Measurements from ENCODE around the gene BAZ2A. TPM values are rescaled to one million over a fixed set of nuclear protein-coding genes. Genes with fewer than 3 reads are reported as not detected.

Gene BAZ2A
- polyA plus RNA-seq, 1 of the 3 experiments (the other 2 are of a cell fraction) = 32.4 TPM

DNA sequence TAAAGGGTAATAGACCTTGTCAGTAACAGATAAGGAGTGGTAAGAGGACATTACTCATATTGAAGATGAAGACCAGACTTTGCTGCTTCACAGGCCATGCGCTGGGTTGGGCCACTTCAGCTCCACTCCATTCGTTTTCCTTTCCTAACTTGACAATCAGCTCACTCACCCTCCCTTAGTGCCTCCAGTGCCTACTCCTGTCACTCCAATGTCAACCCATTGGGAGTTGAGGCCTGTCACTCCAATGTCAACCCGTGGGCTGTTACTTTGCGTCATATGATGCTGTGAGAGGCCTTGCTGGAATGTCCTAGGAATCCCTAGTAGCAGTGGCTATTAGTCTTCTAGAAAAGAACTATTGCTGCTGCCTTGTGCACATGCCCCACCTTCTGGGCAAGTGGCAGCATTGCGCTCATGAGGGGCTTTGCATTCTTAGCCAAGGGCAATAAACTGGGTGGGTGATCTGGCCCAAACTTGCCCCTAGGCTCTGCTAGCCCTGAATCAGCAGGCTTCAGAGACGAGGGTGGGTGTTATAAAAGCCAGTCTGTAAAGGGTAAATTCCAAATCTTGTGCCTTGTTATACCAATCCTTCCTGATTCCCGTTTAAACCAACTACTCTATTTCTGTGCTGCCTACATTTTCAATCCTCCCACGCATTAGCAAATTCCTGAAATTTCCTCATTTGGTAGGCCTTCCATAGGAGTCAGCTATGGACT is 36.1 kb downstream of the BAZ2A start (continued):
- TF ChIP-seq USF1 (IDR thresholded peaks at IDR 0.05; ENCODE audit: borderline replicate concordance, low read depth) (no peak), JUND (IDR thresholded peaks at IDR 0.05) (no peak)

GRCh38 chr12:56591961-56592360 is 38.2 kb downstream of the BAZ2A start:
- H3K9me3 ChIP-seq = no peaks in the 10 kb centered on the region
- no peak overlapping the region for H2AFZ ChIP-seq (ENCODE audit: low read depth)
- H3K79me2 ChIP-seq (ENCODE audit: insufficient read depth) = no peaks in the 10 kb centered on the region
- H3K4me3 ChIP-seq (ENCODE audit: low read depth in 2 of 2, low read length in 1 of 2) = no peak overlapping the region
- peaks cover 38% of the 10 kb centered on the region for H3F3A ChIP-seq (replicated peaks; ENCODE audit: insufficient read depth)
- peaks cover 30 to 34% of the 10 kb centered on the region in 2 experiments for H3K36me3 ChIP-seq (replicated peaks in 1 of 2; ENCODE audit: control insufficient read depth in 1 of 2, insufficient read depth in 2 of 2, low read length in 1 of 2)
- ChIA-PET POLR2A (no interaction called here), CTCF (interaction anchor here (1.8 to 6.1 kb wide), 4 partner anchors 9 to 78 kb away, joined by 6 to 40 read pairs (median 20); no protein-coding TSS in a partner anchor)
- TF ChIP-seq JUND (IDR thresholded peaks at IDR 0.05) (no peak), TCF12 (IDR thresholded peaks at IDR 0.05) (no peak), FOSL2 (IDR thresholded peaks at IDR 0.05; ENCODE audit: borderline replicate concordance, low read depth) (no peak), FOXJ3 (CRISPR knock-in tag; IDR thresholded peaks at IDR 0.05) (no peak), RAD21 (IDR thresholded peaks at IDR 0.05; ENCODE audit: low read length) (no peak), NFIC (IDR thresholded peaks at IDR 0.05; ENCODE audit: borderline replicate concordance) (no peak), EP300 (IDR thresholded peaks at IDR 0.05; ENCODE audit: borderline replicate concordance in 1 of 2, low read depth in 1 of 2, low read length in 1 of 2) (no peak), TAF1 (IDR thresholded peaks at IDR 0.05; ENCODE audit: borderline replicate concordance, low read depth, low read length) (no peak), ZBTB33 (IDR thresholded peaks at IDR 0.05; ENCODE audit: borderline replicate concordance, low read depth) (no peak), RXRA (IDR thresholded peaks at IDR 0.05; ENCODE audit: borderline replicate concordance, low read depth) (no peak), MXI1 (IDR thresholded peaks at IDR 0.05; ENCODE audit: low read depth, low read length) (no peak), MEF2A (IDR thresholded peaks at IDR 0.05; ENCODE audit: borderline replicate concordance, low read depth) (no peak), RCOR1 (IDR thresholded peaks at IDR 0.05; ENCODE audit: low read length) (no peak), POLR2AphosphoS5 (IDR thresholded peaks at IDR 0.05; ENCODE audit: low read depth, low read length) (no peak), SMC3 (IDR thresholded peaks at IDR 0.05; ENCODE audit: low read depth, low read length) (no peak), FOXM1 (IDR thresholded peaks at IDR 0.05; ENCODE audit: low read depth) (no peak)
- TF ChIP-seq, protein P1, sequence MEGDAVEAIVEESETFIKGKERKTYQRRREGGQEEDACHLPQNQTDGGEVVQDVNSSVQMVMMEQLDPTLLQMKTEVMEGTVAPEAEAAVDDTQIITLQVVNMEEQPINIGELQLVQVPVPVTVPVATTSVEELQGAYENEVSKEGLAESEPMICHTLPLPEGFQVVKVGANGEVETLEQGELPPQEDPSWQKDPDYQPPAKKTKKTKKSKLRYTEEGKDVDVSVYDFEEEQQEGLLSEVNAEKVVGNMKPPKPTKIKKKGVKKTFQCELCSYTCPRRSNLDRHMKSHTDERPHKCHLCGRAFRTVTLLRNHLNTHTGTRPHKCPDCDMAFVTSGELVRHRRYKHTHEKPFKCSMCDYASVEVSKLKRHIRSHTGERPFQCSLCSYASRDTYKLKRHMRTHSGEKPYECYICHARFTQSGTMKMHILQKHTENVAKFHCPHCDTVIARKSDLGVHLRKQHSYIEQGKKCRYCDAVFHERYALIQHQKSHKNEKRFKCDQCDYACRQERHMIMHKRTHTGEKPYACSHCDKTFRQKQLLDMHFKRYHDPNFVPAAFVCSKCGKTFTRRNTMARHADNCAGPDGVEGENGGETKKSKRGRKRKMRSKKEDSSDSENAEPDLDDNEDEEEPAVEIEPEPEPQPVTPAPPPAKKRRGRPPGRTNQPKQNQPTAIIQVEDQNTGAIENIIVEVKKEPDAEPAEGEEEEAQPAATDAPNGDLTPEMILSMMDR (IDR thresholded peaks at IDR 0.05) = no peak
- TF ChIP-seq, protein P2, sequence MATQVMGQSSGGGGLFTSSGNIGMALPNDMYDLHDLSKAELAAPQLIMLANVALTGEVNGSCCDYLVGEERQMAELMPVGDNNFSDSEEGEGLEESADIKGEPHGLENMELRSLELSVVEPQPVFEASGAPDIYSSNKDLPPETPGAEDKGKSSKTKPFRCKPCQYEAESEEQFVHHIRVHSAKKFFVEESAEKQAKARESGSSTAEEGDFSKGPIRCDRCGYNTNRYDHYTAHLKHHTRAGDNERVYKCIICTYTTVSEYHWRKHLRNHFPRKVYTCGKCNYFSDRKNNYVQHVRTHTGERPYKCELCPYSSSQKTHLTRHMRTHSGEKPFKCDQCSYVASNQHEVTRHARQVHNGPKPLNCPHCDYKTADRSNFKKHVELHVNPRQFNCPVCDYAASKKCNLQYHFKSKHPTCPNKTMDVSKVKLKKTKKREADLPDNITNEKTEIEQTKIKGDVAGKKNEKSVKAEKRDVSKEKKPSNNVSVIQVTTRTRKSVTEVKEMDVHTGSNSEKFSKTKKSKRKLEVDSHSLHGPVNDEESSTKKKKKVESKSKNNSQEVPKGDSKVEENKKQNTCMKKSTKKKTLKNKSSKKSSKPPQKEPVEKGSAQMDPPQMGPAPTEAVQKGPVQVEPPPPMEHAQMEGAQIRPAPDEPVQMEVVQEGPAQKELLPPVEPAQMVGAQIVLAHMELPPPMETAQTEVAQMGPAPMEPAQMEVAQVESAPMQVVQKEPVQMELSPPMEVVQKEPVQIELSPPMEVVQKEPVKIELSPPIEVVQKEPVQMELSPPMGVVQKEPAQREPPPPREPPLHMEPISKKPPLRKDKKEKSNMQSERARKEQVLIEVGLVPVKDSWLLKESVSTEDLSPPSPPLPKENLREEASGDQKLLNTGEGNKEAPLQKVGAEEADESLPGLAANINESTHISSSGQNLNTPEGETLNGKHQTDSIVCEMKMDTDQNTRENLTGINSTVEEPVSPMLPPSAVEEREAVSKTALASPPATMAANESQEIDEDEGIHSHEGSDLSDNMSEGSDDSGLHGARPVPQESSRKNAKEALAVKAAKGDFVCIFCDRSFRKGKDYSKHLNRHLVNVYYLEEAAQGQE (IDR thresholded peaks at IDR 0.05; ENCODE audit: low read depth, low read length) = no peak
- TF ChIP-seq, protein P3, sequence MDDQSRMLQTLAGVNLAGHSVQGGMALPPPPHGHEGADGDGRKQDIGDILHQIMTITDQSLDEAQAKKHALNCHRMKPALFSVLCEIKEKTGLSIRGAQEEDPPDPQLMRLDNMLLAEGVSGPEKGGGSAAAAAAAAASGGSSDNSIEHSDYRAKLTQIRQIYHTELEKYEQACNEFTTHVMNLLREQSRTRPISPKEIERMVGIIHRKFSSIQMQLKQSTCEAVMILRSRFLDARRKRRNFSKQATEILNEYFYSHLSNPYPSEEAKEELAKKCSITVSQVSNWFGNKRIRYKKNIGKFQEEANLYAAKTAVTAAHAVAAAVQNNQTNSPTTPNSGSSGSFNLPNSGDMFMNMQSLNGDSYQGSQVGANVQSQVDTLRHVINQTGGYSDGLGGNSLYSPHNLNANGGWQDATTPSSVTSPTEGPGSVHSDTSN (IDR thresholded peaks at IDR 0.05) = no peak
- TF ChIP-seq, protein P4, sequence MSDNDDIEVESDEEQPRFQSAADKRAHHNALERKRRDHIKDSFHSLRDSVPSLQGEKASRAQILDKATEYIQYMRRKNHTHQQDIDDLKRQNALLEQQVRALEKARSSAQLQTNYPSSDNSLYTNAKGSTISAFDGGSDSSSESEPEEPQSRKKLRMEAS (IDR thresholded peaks at IDR 0.05; ENCODE audit: low read depth) = no peak
- H3K9me2 ChIP-seq = no peaks in the 10 kb centered on the region
- DNase-seq = no peak
- no peaks in the 10 kb centered on the region for H3K27me3 ChIP-seq (ENCODE audit: insufficient read depth)
- peak overlapping the region in 1 of 2 experiments; percentile 64; a peak in 2 of 4 replicates for H3K27ac ChIP-seq (ENCODE audit: low read depth in 2 of 2, low read length in 1 of 2)
- H3K4me1 ChIP-seq (ENCODE audit: control insufficient read depth in 1 of 2, insufficient read depth in 2 of 2, low read depth in 1 of 2, low read length in 1 of 2) = peaks cover 0 to 6% of the 10 kb centered on the region in 2 experiments; a peak in 1 of 4 replicates
- 0 out of 2 replicates have a peak overlapping the region, but pooled peaks have one; percentile 17 for H3K4me2 ChIP-seq
- H3K9ac ChIP-seq = no peak overlapping the region
- no peaks in the 10 kb centered on the region for H4K20me1 ChIP-seq (ENCODE audit: insufficient read depth)
